GM21360 (cell line): ENCODE measurements around the gene SLIT1.
"Not testable (repeated sequence)": the region's sequence is repeated elsewhere in the genome, so short reads cannot be mapped to it uniquely, and the experiment has no call there.

Experiments used
- ATAC-seq: cut with Tn5 transposase; IDR thresholded peaks from one replicate; pipeline ENCODE4 v1.9.1; 2021; ENCODE audit warnings: mild to moderate bottlenecking, moderate library complexity; ENCODE audit not compliant: unreplicated experiment

Gene SLIT1

GRCh38 chr10:97050205-97050745 lies 135.5 kb downstream of the SLIT1 start:
- ATAC-seq = no peak

GRCh38 chr10:97049670-97050069 lies 136.1 kb downstream of the SLIT1 start:
- no peak for ATAC-seq

- ATAC-seq = no peak
These were observed 136.9 kb downstream of the SLIT1 start for GRCh38 chr10:97048649-97049427.

- ATAC-seq = no peak
These were observed 138.0 kb downstream of the SLIT1 start for GRCh38 chr10:97047788-97048187.

GRCh38 chr10:97047083-97047736 lies 138.5 kb downstream of the SLIT1 start:
- ATAC-seq = no peak

- ATAC-seq = no peak
These were observed 139.2 kb downstream of the SLIT1 start for GRCh38 chr10:97046456-97047082.

GRCh38 chr10:97043563-97043855 lies 142.2 kb downstream of the SLIT1 start:
- ATAC-seq = no peak

- no peak for ATAC-seq
These were observed 142.8 kb downstream of the SLIT1 start for GRCh38 chr10:97042716-97043562.

GRCh38 chr10:97042081-97042480 lies 143.7 kb downstream of the SLIT1 start:
- ATAC-seq = no peak

- ATAC-seq = no peak
These were observed 145.1 kb downstream of the SLIT1 start for GRCh38 chr10:97040706-97041105.

GRCh38 chr10:97040248-97040584 lies 145.5 kb downstream of the SLIT1 start:
- ATAC-seq = no peak

GRCh38 chr10:97039538-97040247 lies 146.1 kb downstream of the SLIT1 start:
- no peak for ATAC-seq

GRCh38 chr10:97038688-97039087 lies 147.1 kb downstream of the SLIT1 start:
- ATAC-seq = no peak

GRCh38 chr10:97037365-97038361 lies 148.1 kb downstream of the SLIT1 start:
- peak; percentile 79 for ATAC-seq

GRCh38 chr10:97034958-97035769 lies 150.6 kb downstream of the SLIT1 start:
- no peak for ATAC-seq

GRCh38 chr10:97034301-97034700 lies 151.5 kb downstream of the SLIT1 start:
- no peak for ATAC-seq

GRCh38 chr10:97033841-97034240 lies 151.9 kb downstream of the SLIT1 start:
- not testable (repeated sequence) for ATAC-seq

- ATAC-seq = no peak
These were observed 153.1 kb downstream of the SLIT1 start for GRCh38 chr10:97032624-97033023.
